Measurements from ENCODE around the gene TCP11.

- no peak for TF ChIP-seq CTCF (IDR thresholded peaks at IDR 0.05)
- no peak for TF ChIP-seq POLR2A (IDR thresholded peaks at IDR 0.05)
These were observed 8.9 kb upstream of the TCP11 start for GRCh38 chr6:35149891-35150566.
